HG03469 (cell line): ENCODE measurements around the gene SLC39A11.
"Not testable (repeated sequence)": the region's sequence is repeated elsewhere in the genome, so short reads cannot be mapped to it uniquely, and the experiment has no call there.

Experiments
- ATAC-seq: cut with Tn5 transposase; IDR thresholded peaks from one replicate; pipeline ENCODE4 v1.9.1; 2021; ENCODE audit warnings: mild to moderate bottlenecking, moderate library complexity, moderate number of reproducible peaks; ENCODE audit not compliant: unreplicated experiment

SLC39A11 gene

GRCh38 chr17:73013816-73014663 lies 78.4 kb downstream of the SLC39A11 start:
- no peak for ATAC-seq

- ATAC-seq, result peak; percentile 60
These were observed 79.2 kb downstream of the SLC39A11 start for GRCh38 chr17:73013301-73013700.

- ATAC-seq, result no peak
These were observed 81.4 kb downstream of the SLC39A11 start for GRCh38 chr17:73011016-73011486.

GRCh38 chr17:73010414-73010813 lies 82.1 kb downstream of the SLC39A11 start:
- ATAC-seq, result no peak

- no peak for ATAC-seq
These were observed 85.1 kb downstream of the SLC39A11 start for GRCh38 chr17:73007407-73007806.

- no peak for ATAC-seq
These were observed 87.1 kb downstream of the SLC39A11 start for GRCh38 chr17:73005360-73005759.

- ATAC-seq, result no peak
These were observed 89.0 kb downstream of the SLC39A11 start for GRCh38 chr17:73003487-73003886.

- no peak for ATAC-seq
These were observed 91.7 kb downstream of the SLC39A11 start for GRCh38 chr17:73000832-73001231.

- ATAC-seq, result not testable (repeated sequence)
These were observed 93.0 kb downstream of the SLC39A11 start for GRCh38 chr17:72999474-72999873.

- no peak for ATAC-seq
These were observed 94.1 kb downstream of the SLC39A11 start for GRCh38 chr17:72998343-72998742.

GRCh38 chr17:72997559-72997958 lies 94.9 kb downstream of the SLC39A11 start:
- ATAC-seq, result no peak

GRCh38 chr17:72996791-72997190 lies 95.7 kb downstream of the SLC39A11 start:
- ATAC-seq, result no peak

- ATAC-seq, result no peak
These were observed 97.4 kb downstream of the SLC39A11 start for GRCh38 chr17:72995008-72995656.

GRCh38 chr17:72992783-72993467 lies 99.6 kb downstream of the SLC39A11 start:
- not testable (repeated sequence) for ATAC-seq

- no peak for ATAC-seq
These were observed 100.8 kb downstream of the SLC39A11 start for GRCh38 chr17:72991651-72992050.

- ATAC-seq, result no peak
These were observed 103.3 kb downstream of the SLC39A11 start for GRCh38 chr17:72989074-72989610.

- ATAC-seq, result no peak
These were observed 104.0 kb downstream of the SLC39A11 start for GRCh38 chr17:72988451-72988850.

GRCh38 chr17:72987166-72987565 lies 105.3 kb downstream of the SLC39A11 start:
- no peak for ATAC-seq

GRCh38 chr17:72985882-72986720 lies 106.4 kb downstream of the SLC39A11 start:
- peak; percentile 56 for ATAC-seq

- no peak for ATAC-seq
These were observed 107.6 kb downstream of the SLC39A11 start for GRCh38 chr17:72984926-72985325.
